Spleen (tissue), 7 donors: ENCODE data around the gene FBLN5.

Experiments used
- POLR2A ChIP-seq, 3 donors: fragments of 450-650 bp; IDR thresholded peaks; one replicate each; pipeline ENCODE4 v1.5.1; 2017; ENCODE audit warnings: antibody characterized with exemption in 3 of 3, mild to moderate bottlenecking in 1 of 3
- POLR2AphosphoS5 ChIP-seq, 3 donors: sonication (generic); formaldehyde crosslinking; IDR thresholded peaks; one replicate each; pipeline ENCODE4 v1.5.1; 2017; ENCODE audit warnings: antibody characterized with exemption in 3 of 3
- TF ChIP-seq, protein P1 (sequence below), 11 experiments: fragments of 200-600 bp in 7 of 11; fragments of 450-650 bp in 4 of 11; sonication (generic) in 4 of 11; IDR thresholded peaks in 8 of 11; conservative IDR thresholded peaks in 3 of 11; 1 replicate in 7 of 11; 2 replicates in 4 of 11; pipeline versions ENCODE4 v1.4.0 to v1.8.0; 2016 to 2021; ENCODE audit warnings: antibody characterized with exemption in 11 of 11, inconsistent platforms in 4 of 11, mild to moderate bottlenecking in 1 of 11
- donor health status: DM: no; HTN: no; CAD: no; lungs with moderate emphysema.
- donor health status: DM: no; HTN: no; CAD: no.
- donor health status: DM: no; HTN: no; CAD: no.

DNA sequence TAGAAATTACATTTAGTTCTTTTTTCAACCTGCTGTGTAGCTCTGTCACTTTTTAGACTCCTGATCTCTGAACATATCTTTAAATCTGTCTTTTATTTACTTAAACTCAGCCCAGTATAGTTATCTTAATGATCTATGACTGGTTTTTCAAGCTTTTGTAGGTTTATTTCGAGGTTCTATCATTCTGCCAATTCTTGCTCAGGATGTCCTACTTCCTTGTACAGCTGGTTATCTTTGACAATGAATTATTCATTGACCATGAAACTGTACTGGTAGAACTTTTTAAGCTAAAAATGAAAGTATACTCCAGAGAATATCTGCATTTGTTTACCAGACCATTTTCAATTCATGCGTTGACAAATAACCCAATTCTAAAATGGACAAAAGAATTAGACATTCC lies 118.0 kb downstream of the FBLN5 start:
- TF ChIP-seq POLR2A (IDR thresholded peaks at IDR 0.05) (no peak), POLR2AphosphoS5 (IDR thresholded peaks at IDR 0.05) (no peak)
- TF ChIP-seq, protein P1, sequence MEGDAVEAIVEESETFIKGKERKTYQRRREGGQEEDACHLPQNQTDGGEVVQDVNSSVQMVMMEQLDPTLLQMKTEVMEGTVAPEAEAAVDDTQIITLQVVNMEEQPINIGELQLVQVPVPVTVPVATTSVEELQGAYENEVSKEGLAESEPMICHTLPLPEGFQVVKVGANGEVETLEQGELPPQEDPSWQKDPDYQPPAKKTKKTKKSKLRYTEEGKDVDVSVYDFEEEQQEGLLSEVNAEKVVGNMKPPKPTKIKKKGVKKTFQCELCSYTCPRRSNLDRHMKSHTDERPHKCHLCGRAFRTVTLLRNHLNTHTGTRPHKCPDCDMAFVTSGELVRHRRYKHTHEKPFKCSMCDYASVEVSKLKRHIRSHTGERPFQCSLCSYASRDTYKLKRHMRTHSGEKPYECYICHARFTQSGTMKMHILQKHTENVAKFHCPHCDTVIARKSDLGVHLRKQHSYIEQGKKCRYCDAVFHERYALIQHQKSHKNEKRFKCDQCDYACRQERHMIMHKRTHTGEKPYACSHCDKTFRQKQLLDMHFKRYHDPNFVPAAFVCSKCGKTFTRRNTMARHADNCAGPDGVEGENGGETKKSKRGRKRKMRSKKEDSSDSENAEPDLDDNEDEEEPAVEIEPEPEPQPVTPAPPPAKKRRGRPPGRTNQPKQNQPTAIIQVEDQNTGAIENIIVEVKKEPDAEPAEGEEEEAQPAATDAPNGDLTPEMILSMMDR (IDR thresholded peaks at IDR 0.05 in 8 of 11, conservative IDR thresholded peaks at IDR 0.05 in 3 of 11) = no peak
